AG20443 (cell line): Measurements from ENCODE around the gene HDAC7.
"Not testable (repeated sequence)": the region's sequence is repeated elsewhere in the genome, so short reads cannot be mapped to it uniquely, and the experiment has no call there.

Experiments used
- DNase-seq: peaks from one replicate; pipeline ENCODE4 v3.0.0; 2012; ENCODE audit warnings: low spot score, mixed read lengths

The HDAC7 gene

GRCh38 chr12:47849261-47849660 lies 29.6 kb upstream of the HDAC7 start:
- no peak for DNase-seq

GRCh38 chr12:47848853-47849252 lies 29.1 kb upstream of the HDAC7 start:
- no peak for DNase-seq

- DNase-seq, result no peak
Observed at GRCh38 chr12:47846294-47846996, 26.7 kb upstream of the HDAC7 start.

GRCh38 chr12:47845081-47845480 lies 25.4 kb upstream of the HDAC7 start:
- DNase-seq, result no peak

- peak; percentile 52 for DNase-seq
Observed at GRCh38 chr12:47844264-47845019, 24.7 kb upstream of the HDAC7 start.

GRCh38 chr12:47843226-47843980 lies 23.7 kb upstream of the HDAC7 start:
- DNase-seq, result no peak

GRCh38 chr12:47842543-47842942 lies 22.8 kb upstream of the HDAC7 start:
- DNase-seq, result not testable (repeated sequence)

GRCh38 chr12:47841910-47842309 lies 22.2 kb upstream of the HDAC7 start:
- no peak for DNase-seq

- no peak for DNase-seq
Observed at GRCh38 chr12:47841501-47841900, 21.8 kb upstream of the HDAC7 start.

- no peak for DNase-seq
Observed at GRCh38 chr12:47840571-47840970, 20.9 kb upstream of the HDAC7 start.

GRCh38 chr12:47839214-47839876 lies 19.6 kb upstream of the HDAC7 start:
- DNase-seq, result no peak

GRCh38 chr12:47838286-47838931 lies 18.7 kb upstream of the HDAC7 start:
- DNase-seq, result peak; percentile 77

- DNase-seq, result peak; percentile 77
Observed at GRCh38 chr12:47837190-47838171, 17.8 kb upstream of the HDAC7 start.

- DNase-seq, result no peak
Observed at GRCh38 chr12:47835831-47836155, 16.1 kb upstream of the HDAC7 start.

- DNase-seq, result no peak
Observed at GRCh38 chr12:47835006-47835830, 15.5 kb upstream of the HDAC7 start.

GRCh38 chr12:47834199-47834903 lies 14.6 kb upstream of the HDAC7 start:
- DNase-seq, result no peak

- DNase-seq, result no peak
Observed at GRCh38 chr12:47833591-47834012, 13.9 kb upstream of the HDAC7 start.

GRCh38 chr12:47832263-47832933 lies 12.7 kb upstream of the HDAC7 start:
- DNase-seq, result no peak

- DNase-seq, result no peak
Observed at GRCh38 chr12:47829584-47829983, 9.9 kb upstream of the HDAC7 start.
